Frontal cortex (tissue), 4 donors: Measurements from ENCODE around the gene DUXB. TPM values are rescaled to one million over a fixed set of nuclear protein-coding genes. Genes with fewer than 3 reads are reported as not detected.

Source experiments
- DNase-seq, 2 donors: peaks; one replicate each; pipeline ENCODE4 v3.0.0; 2012; ENCODE audit warnings: low spot score in 2 of 2
- FAIRE-seq: peaks from 2 replicates; lab custom pipeline; 2012; peaks lifted over from hg19 to GRCh38; lab: Jason Lieb, UNC
- total RNA-seq: library from RNA; depleted of rRNA; stranded (reverse); fragments of >200 nt; gene quantifications from one replicate; pipeline ENCODE4 v1.2.3, GENCODE V29; 2014
- donor health status: control.
- donor health status: control.
- donor health status: control.

The DUXB gene, protein sequence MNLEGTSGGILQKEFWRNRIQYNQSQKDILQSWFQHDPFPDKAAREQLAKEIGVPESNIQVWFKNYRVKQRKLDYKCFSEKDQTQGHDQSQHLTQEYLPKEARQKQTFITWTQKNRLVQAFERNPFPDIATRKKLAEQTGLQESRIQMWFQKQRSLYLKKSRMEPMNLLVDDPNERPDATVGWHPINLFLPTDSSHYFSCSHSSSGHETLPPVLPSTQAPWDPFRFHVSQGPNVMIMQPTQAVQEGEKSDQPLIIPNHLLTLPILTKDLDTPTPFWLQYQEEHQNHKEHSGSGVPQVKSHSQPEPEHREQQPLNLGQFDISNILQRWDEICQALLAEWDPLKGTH
- total RNA-seq: not detected

DNA sequence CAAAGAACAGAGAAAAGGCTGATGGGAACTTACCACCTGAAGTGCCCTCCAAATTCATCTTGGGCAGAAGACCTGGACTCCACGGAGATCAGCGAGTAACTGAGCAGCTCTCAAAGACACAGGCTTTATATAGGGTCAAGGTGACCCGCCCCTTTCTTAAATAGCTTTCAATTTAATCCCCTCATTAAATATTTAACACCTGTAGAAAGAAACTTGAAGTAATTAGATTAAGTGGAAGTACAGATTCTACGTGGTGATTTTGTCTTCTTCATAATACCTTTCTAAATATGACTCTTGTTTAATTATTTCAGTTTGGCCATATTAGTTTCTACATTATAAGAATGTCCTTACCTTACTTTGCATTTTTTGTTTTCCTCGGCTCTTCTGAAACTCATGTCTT, at the start of gene DUXB:
DUXB (minus strand) TSS at position 101 of the 400 bp plus-strand sequence; CDS start at position 58, 43 bp downstream.
- no peak for DNase-seq
- FAIRE-seq: no peak

- no peak for DNase-seq
Measured at GRCh38 chr16:75750528-75750927, 49.3 kb upstream of the DUXB start.

DNA sequence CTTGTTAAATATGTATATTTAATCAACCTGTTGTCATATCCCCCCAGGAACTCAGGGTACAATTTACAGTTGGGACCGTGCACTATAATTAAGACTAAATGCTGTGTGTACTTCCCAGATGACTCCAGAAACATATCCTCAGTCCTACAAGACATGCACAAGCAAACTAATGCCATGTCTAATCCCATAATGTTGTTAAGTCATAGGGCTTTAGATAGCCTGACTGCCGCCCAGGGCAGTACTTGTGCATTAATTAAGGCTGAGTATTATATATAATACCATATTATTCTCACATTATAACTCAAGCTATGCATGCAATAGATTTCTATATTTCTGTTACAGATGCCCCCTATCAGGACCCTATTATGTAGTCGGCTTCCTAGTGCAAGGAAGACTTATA, 45.1 kb upstream of the DUXB start:
- DNase-seq (no peak), FAIRE-seq (no peak)

More at GRCh38 chr16:75750528-75750927, 49.3 kb upstream of the DUXB start:
- FAIRE-seq: no peak

DNA sequence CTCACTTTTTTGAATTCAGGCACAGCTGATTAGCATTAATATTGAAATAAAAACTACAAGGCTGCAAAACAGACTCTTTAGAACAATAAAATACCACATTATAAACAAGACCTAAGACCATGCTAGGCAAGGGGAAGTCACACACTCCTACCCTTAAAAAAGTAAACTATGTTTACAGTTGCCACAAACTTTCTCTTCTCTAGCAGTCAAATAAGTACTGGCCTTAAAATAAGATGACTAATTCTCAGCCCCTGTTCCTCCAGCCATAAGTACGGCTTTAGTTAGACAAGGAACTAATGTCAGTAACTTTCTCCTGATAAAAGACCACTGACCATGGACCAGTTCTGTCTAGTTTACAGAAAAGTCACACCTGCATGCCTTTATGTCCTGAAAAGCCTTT, 44.6 kb upstream of the DUXB start:
- no peak for DNase-seq
- FAIRE-seq: no peak

- DNase-seq (no peak), FAIRE-seq (no peak)
Measured at GRCh38 chr16:75745242-75745641, 44.0 kb upstream of the DUXB start.

DNA sequence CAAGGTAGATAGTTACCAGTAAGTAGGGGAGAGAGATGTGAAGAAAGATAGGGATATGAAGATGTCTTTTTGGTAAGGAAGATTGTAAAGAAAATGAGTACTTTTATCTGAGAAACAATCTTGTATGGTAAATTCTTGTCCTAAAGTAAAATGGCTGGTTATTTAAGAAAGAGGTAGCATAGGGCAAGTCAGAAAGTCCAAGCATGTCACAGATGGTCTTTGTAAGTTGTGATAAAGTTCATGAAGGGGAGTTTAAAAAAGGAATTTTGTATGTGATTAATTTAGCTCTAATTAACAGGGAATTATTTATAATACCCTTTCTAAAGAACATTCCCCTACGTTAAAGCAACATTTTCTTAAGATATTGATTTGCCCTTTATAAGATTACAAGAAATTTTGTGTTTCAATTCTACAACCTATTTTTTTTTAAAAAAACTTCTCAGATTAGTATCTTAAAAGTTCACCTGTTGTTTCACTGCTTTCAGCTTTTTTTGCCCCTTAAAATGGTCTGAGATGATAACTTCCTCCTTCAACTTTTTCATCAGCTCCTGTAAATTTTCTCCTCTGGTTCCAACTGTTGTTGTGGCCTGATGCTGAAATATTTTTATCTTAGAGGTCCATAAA, 41.3 kb upstream of the DUXB start:
- no peak for DNase-seq
- FAIRE-seq: no peak

- no peak for FAIRE-seq
- DNase-seq: peak in 1 of 2 donors; percentile 17
Measured at GRCh38 chr16:75733305-75734211, 32.3 kb upstream of the DUXB start.

- DNase-seq: no peak
- FAIRE-seq: no peak
Measured at GRCh38 chr16:75732871-75733270, 31.6 kb upstream of the DUXB start.

DNA sequence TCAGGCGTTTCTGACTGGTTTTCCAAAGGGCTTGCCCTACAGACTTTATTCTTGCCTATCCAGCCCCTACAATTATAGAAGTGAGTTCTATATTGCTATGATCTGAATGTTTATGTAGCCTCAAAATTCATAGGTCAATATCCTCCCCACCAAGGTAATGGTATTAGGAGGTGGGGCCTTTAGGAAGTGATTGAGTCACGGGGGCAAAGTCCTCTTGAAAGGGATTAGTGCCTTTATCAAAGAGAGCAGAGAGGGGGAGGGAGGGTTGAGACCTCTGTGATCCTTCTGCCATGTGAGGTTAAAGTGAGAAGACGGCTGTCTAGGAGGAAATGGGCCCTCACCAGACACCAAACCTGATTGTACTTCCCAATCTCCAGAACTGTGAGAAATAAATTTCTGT, 26.0 kb upstream of the DUXB start:
- FAIRE-seq (no peak), DNase-seq (no peak)

DNA sequence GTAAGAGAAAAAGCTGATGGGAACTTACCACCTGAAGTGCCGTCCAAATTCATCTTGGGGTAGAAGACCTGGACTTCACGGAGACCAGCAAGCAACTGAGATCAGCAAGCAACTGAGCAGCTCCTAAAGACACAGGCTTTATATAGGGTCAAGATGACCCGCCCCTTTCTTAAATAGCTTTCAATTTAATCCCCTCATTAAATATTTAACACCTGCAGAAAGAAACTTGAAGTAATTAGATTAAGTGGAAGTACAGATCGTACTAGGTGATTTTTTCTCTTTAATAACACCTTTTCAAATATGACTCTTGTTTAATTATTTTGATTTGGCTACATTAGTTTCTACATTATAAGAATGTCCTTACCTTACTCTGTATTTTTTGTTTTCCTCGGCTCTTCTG, 25.1 kb upstream of the DUXB start, which contains the start of gene CPHXL:
CPHXL (minus strand) TSS at position 101 of the 400 bp plus-strand sequence; CDS start at position 53, 48 bp downstream.
- DNase-seq: no peak
- FAIRE-seq: no peak

DNA sequence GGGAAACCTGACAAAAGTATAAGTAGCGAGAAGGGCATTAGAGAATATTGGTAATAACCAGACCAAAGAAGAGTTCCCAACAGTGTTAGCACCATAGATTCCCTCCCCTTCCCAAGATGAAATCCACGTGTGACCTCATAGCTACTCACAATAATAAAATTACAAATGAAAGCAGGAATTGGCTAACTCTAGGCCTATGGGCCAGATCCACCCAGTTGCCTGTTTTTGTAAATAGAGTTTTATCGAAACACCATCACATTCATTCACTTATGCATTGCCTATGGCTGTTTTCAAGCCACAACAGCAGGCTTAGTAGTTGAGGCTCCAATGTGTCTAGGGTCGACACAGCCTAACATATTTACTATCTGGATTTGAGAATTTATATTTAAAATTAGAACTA, 17.2 kb upstream of the DUXB start:
- FAIRE-seq (no peak), DNase-seq (no peak)

DNA sequence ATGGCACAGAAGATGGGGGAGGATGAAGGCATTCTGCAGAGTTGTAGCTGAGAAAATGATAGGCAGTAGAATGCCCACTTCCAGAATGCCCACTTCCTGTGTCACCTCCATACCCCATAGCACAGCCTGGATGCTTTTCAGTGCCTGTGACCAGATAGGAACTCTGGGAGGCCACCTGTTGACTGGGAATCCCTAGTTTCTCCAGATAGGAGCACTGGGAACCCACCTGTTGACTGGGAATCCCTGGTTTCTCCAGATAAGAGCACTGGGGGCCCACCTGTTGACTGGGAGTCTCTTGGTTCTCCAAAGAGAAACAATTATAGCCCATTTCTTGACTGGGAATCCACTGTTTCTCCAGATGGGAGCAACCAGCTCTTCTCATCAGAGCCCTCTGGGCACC, 13.4 kb upstream of the DUXB start:
- FAIRE-seq (no peak), DNase-seq (no peak)

DNA sequence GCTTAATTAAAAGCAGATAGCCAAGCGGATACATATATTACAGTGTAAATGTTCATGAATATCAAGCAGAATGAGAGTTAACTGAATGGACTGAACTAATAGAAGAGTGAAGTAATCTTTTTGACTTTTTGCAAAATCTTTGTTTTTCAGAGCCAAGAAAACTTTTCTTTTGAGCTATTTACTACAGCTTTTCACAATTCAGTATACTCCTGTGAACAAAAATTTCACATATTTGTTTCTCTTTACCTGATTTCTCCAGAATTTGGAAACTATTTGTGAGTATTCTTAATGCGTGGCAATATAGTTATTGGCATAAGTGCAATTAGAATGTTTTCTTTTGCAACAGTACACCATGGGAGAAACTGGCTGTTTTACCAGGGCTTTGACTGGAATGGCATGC, 9.1 kb upstream of the DUXB start:
- FAIRE-seq (no peak), DNase-seq (no peak)

GRCh38 chr16:75703306-75703705, 2.0 kb upstream of the DUXB start:
- FAIRE-seq (no peak), DNase-seq (no peak)

GRCh38 chr16:75702242-75702641, 981 bp upstream of the DUXB start:
- no peak for FAIRE-seq
- no peak for DNase-seq

GRCh38 chr16:75697571-75697970, 3.7 kb downstream of the DUXB start:
- no peak for DNase-seq
- FAIRE-seq: no peak

GRCh38 chr16:75695708-75696107, 5.6 kb downstream of the DUXB start:
- DNase-seq: no peak
- FAIRE-seq: no peak

DNA sequence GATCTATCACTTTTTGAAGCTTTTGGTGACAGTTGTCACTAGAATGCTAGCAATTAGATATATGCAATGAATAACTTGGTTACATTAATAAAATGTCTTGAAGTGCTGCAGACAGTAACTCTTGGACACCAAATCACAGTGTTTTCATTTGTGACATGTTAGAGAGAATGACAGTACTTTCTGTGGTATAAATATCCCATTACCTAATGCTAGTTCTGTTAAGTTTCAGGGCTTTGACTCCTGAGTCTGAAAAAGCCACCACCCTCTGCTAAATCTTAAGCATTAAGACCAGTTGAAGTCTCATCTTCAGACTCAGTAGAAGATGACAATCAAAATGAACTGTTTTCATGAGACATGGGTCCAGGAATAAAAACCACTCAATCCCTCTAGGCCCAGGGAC, 13.9 kb downstream of the DUXB start:
- no peak for DNase-seq
- no peak for FAIRE-seq

GRCh38 chr16:75682308-75682707, 19.0 kb downstream of the DUXB start:
- no peak for DNase-seq
- FAIRE-seq: no peak

GRCh38 chr16:75679366-75679765, 21.9 kb downstream of the DUXB start:
- FAIRE-seq: no peak
- no peak for DNase-seq

GRCh38 chr16:75676909-75677308, 24.4 kb downstream of the DUXB start, which contains the start of gene CPHXL2:
CPHXL2 (minus strand) TSS chr16:75677009; CDS start chr16:75676999, 10 bp downstream.
- no peak for FAIRE-seq

More at GRCh38 chr16:75676909-75677308, 24.4 kb downstream of the DUXB start, which contains the start of gene CPHXL2:
- no peak for DNase-seq
